Neuronal stem cell (in vitro differentiated cells): ENCODE measurements around the gene PFKFB3.

ENCODE experiments used
- DNase-seq: peaks from one replicate; pipeline ENCODE4 v3.0.0-alpha.2; 2013; ENCODE audit warnings: low spot score
- H2AFZ ChIP-seq: one replicate; pipeline ENCODE4 v1.6.1; 2013; ENCODE audit warnings: mild to moderate bottlenecking, low read length, inconsistent platforms
- H2AK5ac ChIP-seq: 2 replicates; pipeline ENCODE4 v1.6.1; 2013; ENCODE audit warnings: low read depth, mild to moderate bottlenecking, inconsistent platforms, low read length, moderate library complexity, mixed read lengths
- H2BK120ac ChIP-seq: 2 replicates; pipeline ENCODE4 v1.6.1; 2013; ENCODE audit warnings: low read depth, mild to moderate bottlenecking, inconsistent platforms, low read length, moderate library complexity, mixed read lengths
- H2BK12ac ChIP-seq: one replicate; pipeline ENCODE4 v1.6.1; 2013; ENCODE audit warnings: low read length, inconsistent platforms
- H2BK15ac ChIP-seq: 2 replicates; pipeline ENCODE4 v1.6.1; 2013; ENCODE audit warnings: mild to moderate bottlenecking, low read length, inconsistent platforms, mixed read lengths
- H2BK5ac ChIP-seq: one replicate; pipeline ENCODE4 v1.6.1; 2013; ENCODE audit warnings: inconsistent platforms, mild to moderate bottlenecking, low read length, moderate library complexity
- H3K14ac ChIP-seq: one replicate; pipeline ENCODE4 v1.6.1; 2013; ENCODE audit warnings: low read length, inconsistent platforms
- H3K18ac ChIP-seq: 2 replicates; pipeline ENCODE4 v1.6.1; 2013; ENCODE audit warnings: low read length, inconsistent platforms
- H3K23ac ChIP-seq: 2 replicates; pipeline ENCODE4 v1.6.1; 2013; ENCODE audit warnings: low read depth, mild to moderate bottlenecking, mixed read lengths, low read length, inconsistent platforms; ENCODE audit not compliant: poor library complexity
- H3K27ac ChIP-seq: replicated peaks from 3 replicates; pipeline ENCODE4 v1.5.1; 2013; ENCODE audit warnings: low read length, inconsistent platforms
- H3K27me3 ChIP-seq, 3 experiments: 2 replicates each; pipeline ENCODE4 v1.6.1; 2013; ENCODE audit warnings: low read length in 3 of 3, mild to moderate bottlenecking in 2 of 3, inconsistent platforms in 1 of 3, low read depth in 1 of 3, mixed read lengths in 1 of 3, moderate library complexity in 1 of 3; ENCODE audit not compliant: control insufficient read depth in 3 of 3, insufficient read depth in 3 of 3
- H3K36me3 ChIP-seq, 2 donors: replicated peaks in 1 of 2; 2 replicates each; pipeline ENCODE4 v1.6.1; 2013; ENCODE audit warnings: low read length in 2 of 2; ENCODE audit not compliant: control insufficient read depth in 2 of 2, insufficient read depth in 2 of 2
- H3K4ac ChIP-seq: 2 replicates; pipeline ENCODE4 v1.6.1; 2013; ENCODE audit warnings: inconsistent platforms, mild to moderate bottlenecking, low read length, moderate library complexity
- H3K4me1 ChIP-seq, 2 donors: 1 replicate in 1 of 2; 2 replicates in 1 of 2; pipeline ENCODE4 v1.6.1; 2013; ENCODE audit warnings: low read length in 2 of 2, low read depth in 1 of 2; ENCODE audit not compliant: control insufficient read depth in 2 of 2, insufficient read depth in 1 of 2
- H3K4me2 ChIP-seq: one replicate; pipeline ENCODE4 v1.6.1; 2013; ENCODE audit warnings: mild to moderate bottlenecking, low read length, inconsistent platforms; ENCODE audit not compliant: insufficient read depth, poor library complexity, severe bottlenecking
- H3K4me3 ChIP-seq, 2 donors: 2 replicates each; pipeline ENCODE4 v1.5.1; 2013; ENCODE audit warnings: low read length in 2 of 2, mild to moderate bottlenecking in 2 of 2, inconsistent platforms in 1 of 2, moderate library complexity in 1 of 2
- H3K79me1 ChIP-seq: one replicate; pipeline ENCODE4 v1.6.1; 2013; ENCODE audit warnings: low read depth, mild to moderate bottlenecking, inconsistent platforms, low read length, moderate library complexity
- H3K9ac ChIP-seq: one replicate; pipeline ENCODE4 v1.6.1; 2013; ENCODE audit warnings: mild to moderate bottlenecking, low read depth, low read length, inconsistent platforms; ENCODE audit not compliant: poor library complexity
- H3K9me3 ChIP-seq, 2 donors: replicated peaks in 1 of 2; 2 replicates each; pipeline versions ENCODE3 to v1.6.1; 2013; ENCODE audit warnings: low read length in 2 of 2, mild to moderate bottlenecking in 2 of 2, inconsistent platforms in 1 of 2, low read depth in 1 of 2, mixed read lengths in 1 of 2, moderate library complexity in 1 of 2; ENCODE audit not compliant: control insufficient read depth in 2 of 2, insufficient read depth in 1 of 2
- H4K8ac ChIP-seq: one replicate; pipeline ENCODE4 v1.6.1; 2013; ENCODE audit warnings: low read depth, mild to moderate bottlenecking, inconsistent platforms, low read length, moderate library complexity
- H4K91ac ChIP-seq: one replicate; pipeline ENCODE4 v1.6.1; 2013; ENCODE audit warnings: low read length, low read depth, mild to moderate bottlenecking, inconsistent platforms; ENCODE audit not compliant: poor library complexity
- WGBS, 2 donors: extraction: QIAGEN DNeasy Blood & Tissue Kit; methylation state at CpG; one replicate each; pipeline ENCODE4 v1.1.7; 2013; ENCODE audit warnings: missing lambda C conversion rate in 2 of 2, mixed read lengths in 1 of 2; ENCODE audit not compliant: insufficient read length in 2 of 2, insufficient replicate concordance in 1 of 2; ENCODE audit errors: extremely low coverage in 2 of 2; 5-methylcytosine and 5-hydroxymethylcytosine counted together

The PFKFB3 gene

GRCh38 chr10:6232846-6233724, 30.4 kb downstream of the PFKFB3 start:
- WGBS, 2 donors, result no CpG with 5 or more reads among the region's 28 CpGs

GRCh38 chr10:6233725-6234277, 31.1 kb downstream of the PFKFB3 start:
- no CpG with 5 or more reads among the region's 11 CpGs for WGBS, 2 donors

More at GRCh38 chr10:6232846-6233724, 30.4 kb downstream of the PFKFB3 start:
- no peak overlapping the region for H2BK12ac ChIP-seq
- peak overlapping the region; percentile 72 for H4K91ac ChIP-seq
- no peaks in the 10 kb centered on the region for H3K4me1 ChIP-seq
- no peak overlapping the region for H2AK5ac ChIP-seq
- no peak overlapping the region for H2BK5ac ChIP-seq
- H3K79me1 ChIP-seq, result peaks cover 5% of the 10 kb centered on the region
- no peak overlapping the region for H3K9ac ChIP-seq
- H3K18ac ChIP-seq, result no peak overlapping the region
- no peak overlapping the region for H3K4me3 ChIP-seq
- H3K14ac ChIP-seq, result no peak overlapping the region
- no peak overlapping the region for H2AFZ ChIP-seq
- no peak overlapping the region for H3K4ac ChIP-seq
- H2BK120ac ChIP-seq, result no peak overlapping the region
- H3K27ac ChIP-seq, result no peak overlapping the region
- no peak overlapping the region for H3K23ac ChIP-seq
- H2BK15ac ChIP-seq, result no peak overlapping the region
- no peaks in the 10 kb centered on the region for H3K27me3 ChIP-seq
- peaks cover 37 to 73% of the 10 kb centered on the region in 2 donors for H3K36me3 ChIP-seq
- no peak for DNase-seq
- H3K9me3 ChIP-seq, result no peaks in the 10 kb centered on the region
- no peak overlapping the region for H4K8ac ChIP-seq
- H3K4me2 ChIP-seq, result no peak overlapping the region

GRCh38 chr10:6234371-6234770, 31.6 kb downstream of the PFKFB3 start:
- no CpG with 5 or more reads among the region's 13 CpGs for WGBS, 2 donors
- DNase-seq, result no peak
- no peak overlapping the region for H3K4me2 ChIP-seq

More at GRCh38 chr10:6233725-6234277, 31.1 kb downstream of the PFKFB3 start:
- Histone ChIP-seq H2AFZ (no peak overlapping the region), H3K9ac (no peak overlapping the region), H3K23ac (no peak overlapping the region), H3K79me1 (peaks cover 5% of the 10 kb centered on the region), H2BK15ac (no peak overlapping the region), H4K8ac (no peak overlapping the region), H3K36me3 (peaks cover 35 to 65% of the 10 kb centered on the region in 2 donors), H4K91ac (peak overlapping the region; percentile 72), H2BK5ac (no peak overlapping the region), H3K27ac (no peak overlapping the region), H2AK5ac (no peak overlapping the region), H3K18ac (no peak overlapping the region), H2BK12ac (no peak overlapping the region), H3K4me1 (no peaks in the 10 kb centered on the region), H3K4me3 (peak overlapping the region in 1 of 2 donors; percentile 43), H3K9me3 (no peaks in the 10 kb centered on the region), H2BK120ac (no peak overlapping the region), H3K4ac (no peak overlapping the region), H3K14ac (no peak overlapping the region), H3K27me3 (no peaks in the 10 kb centered on the region), H3K4me2 (no peak overlapping the region)
- no peak for DNase-seq

More at GRCh38 chr10:6234371-6234770, 31.6 kb downstream of the PFKFB3 start:
- no peak overlapping the region for H2BK120ac ChIP-seq
- H2BK5ac ChIP-seq, result no peak overlapping the region
- no peaks in the 10 kb centered on the region for H3K9me3 ChIP-seq
- no peak overlapping the region for H3K23ac ChIP-seq
- H2BK12ac ChIP-seq, result no peak overlapping the region
- no peak overlapping the region for H4K91ac ChIP-seq
- H2AK5ac ChIP-seq, result no peak overlapping the region
- no peak overlapping the region for H3K4me3 ChIP-seq
- H3K4me1 ChIP-seq, result no peaks in the 10 kb centered on the region
- no peak overlapping the region for H3K18ac ChIP-seq
- peaks cover 31 to 60% of the 10 kb centered on the region in 2 donors for H3K36me3 ChIP-seq
- no peak overlapping the region for H3K14ac ChIP-seq
- H3K79me1 ChIP-seq, result peaks cover 5% of the 10 kb centered on the region
- H2BK15ac ChIP-seq, result no peak overlapping the region
- no peak overlapping the region for H3K9ac ChIP-seq
- H3K4ac ChIP-seq, result no peak overlapping the region
- no peak overlapping the region for H3K27ac ChIP-seq
- no peaks in the 10 kb centered on the region for H3K27me3 ChIP-seq
- no peak overlapping the region for H2AFZ ChIP-seq
- H4K8ac ChIP-seq, result no peak overlapping the region
